Right renal pelvis (tissue), 4 donors: Measurements from ENCODE around the gene SCLY. TPM values are rescaled to one million over a fixed set of nuclear protein-coding genes. Genes with fewer than 3 reads are reported as not detected.

ENCODE experiments used
- DNase-seq, 4 donors: peaks; one replicate each; pipeline ENCODE4 v3.0.0-alpha.2; 2013; ENCODE audit warnings: low read depth in 4 of 4, low spot score in 3 of 4, missing footprints in 1 of 4
- polyA plus RNA-seq, 4 donors: library from polyadenylated mRNA; unstranded; fragments of 120-200 nt; gene quantifications; one replicate each; pipeline ENCODE4 v1.2.1, GENCODE V29; 2013; ENCODE audit not compliant: insufficient read length in 4 of 4

The SCLY gene
- polyA plus RNA-seq, 4 donors, result 25.3 to 30.3 (median 27.5) TPM

GRCh38 chr2:238134393-238134785 lies 73.6 kb downstream of the SCLY start:
- DNase-seq, result no peak

GRCh38 chr2:238135601-238136150 lies 74.9 kb downstream of the SCLY start:
- no peak for DNase-seq

GRCh38 chr2:238136820-238137537 lies 76.2 kb downstream of the SCLY start:
- DNase-seq, result no peak

- DNase-seq, result no peak
These were observed 77.1 kb downstream of the SCLY start for GRCh38 chr2:238137885-238138284.

DNA sequence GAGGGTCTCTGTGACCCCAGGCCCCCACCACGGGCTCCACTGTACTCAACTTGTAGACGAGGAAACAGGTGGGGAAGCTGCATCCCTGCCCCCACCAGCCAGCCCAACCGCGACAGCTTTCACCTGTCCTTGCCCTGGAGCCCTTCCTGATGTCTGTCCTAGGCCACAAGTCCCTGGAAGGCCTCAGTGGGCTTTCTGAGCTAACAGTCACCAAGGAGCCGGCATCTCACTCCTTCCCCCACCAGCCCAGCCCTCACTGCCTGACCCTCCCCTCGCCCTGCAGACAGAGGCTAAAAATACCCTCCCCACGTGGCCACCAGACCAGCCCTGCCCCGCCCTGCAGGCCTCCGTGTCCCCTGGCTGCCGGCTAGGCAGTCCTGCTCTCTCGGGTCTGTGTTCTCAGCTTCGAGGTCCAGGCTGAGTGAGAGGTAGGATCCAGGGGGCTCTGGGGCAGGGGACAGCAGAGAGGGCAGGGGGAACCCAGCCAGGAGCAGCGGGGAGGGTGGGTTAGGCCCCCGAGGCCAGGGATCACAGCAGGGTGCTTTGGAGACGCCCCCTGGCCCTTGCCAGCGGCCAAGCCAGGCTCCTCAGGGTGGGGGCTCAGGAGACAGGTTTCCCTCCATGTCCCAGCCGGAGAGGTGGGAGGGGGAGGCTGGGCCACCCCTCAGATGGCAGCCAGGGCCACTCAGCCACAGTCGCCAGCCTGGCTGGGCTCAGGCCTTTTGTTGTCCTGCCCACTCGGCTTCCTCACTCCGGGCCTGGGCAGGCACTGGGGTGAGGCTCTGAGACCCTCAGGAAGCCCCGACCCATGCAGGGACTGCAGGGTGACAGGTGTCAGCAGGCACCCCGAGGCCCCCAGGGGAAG lies 77.8 kb downstream of the SCLY start, which contains the start of gene KLHL30:
Gene KLHL30, plus strand, starts transcription at position 338 of the 865 bp plus-strand sequence. CDS start 2,087 bp downstream, outside the sequence.
- DNase-seq, result no peak

DNA sequence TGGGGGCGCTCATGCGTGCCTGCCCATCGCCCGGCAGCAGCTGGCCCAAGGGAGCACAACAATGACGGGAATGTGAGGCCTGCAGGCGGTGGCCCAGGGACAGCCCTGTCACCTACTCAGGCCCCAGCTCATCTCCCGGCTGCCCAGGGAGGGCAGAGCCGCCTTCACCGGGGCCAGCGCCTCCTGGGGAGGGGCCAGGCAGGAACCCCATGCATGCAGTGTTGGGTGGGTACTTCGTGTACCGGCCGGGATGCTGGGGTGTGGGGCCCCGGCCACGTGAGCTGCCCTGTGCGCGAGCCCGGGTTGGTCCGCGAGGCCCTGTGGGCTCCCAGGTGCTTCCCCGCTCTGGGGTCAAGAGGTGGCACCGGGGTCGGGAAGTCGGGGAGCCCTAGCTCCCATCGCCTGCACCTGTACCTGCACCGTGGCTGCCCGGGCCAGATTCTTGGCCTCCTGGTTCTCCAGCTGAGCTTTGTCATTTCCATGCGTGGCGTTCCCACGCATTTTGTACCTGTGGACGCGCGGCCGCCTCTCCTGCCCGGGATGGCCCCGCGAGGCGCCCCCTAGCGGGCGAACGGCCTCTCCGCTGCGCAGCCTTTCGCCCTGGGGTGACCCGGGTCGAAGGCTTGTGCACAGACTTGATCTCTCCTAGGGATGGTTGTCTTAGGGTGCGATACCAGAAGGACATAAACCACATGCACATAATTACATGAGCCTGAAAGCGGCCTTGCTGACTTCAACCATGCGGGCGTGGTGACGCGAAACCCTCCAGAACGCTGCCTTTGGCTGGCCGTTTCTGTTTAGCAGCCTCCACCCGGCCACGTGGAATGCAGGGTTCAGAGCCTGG lies 78.6 kb downstream of the SCLY start:
- no peak for DNase-seq

DNA sequence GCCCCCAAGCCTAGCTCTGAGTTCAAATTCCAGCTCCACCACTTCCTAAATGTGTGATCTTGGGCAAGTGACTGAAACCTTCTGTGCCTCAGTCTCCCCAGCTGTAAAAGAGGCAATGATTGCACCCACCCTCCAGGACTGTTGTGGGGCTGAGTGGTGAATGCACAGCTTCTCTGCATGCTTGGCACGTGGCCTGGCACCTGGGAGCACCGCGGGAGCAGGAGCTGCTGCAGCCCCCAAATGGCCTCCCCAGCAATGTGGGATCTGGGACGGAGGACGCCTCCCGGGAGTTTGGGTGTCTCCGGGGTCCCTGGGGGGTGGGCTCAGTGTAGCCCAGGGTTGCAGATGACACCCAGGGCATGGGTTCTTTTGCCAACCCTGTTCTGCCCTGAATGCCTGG lies 79.2 kb downstream of the SCLY start:
- no peak for DNase-seq

- DNase-seq, result no peak
These were observed 80.1 kb downstream of the SCLY start for GRCh38 chr2:238140721-238141540.

DNA sequence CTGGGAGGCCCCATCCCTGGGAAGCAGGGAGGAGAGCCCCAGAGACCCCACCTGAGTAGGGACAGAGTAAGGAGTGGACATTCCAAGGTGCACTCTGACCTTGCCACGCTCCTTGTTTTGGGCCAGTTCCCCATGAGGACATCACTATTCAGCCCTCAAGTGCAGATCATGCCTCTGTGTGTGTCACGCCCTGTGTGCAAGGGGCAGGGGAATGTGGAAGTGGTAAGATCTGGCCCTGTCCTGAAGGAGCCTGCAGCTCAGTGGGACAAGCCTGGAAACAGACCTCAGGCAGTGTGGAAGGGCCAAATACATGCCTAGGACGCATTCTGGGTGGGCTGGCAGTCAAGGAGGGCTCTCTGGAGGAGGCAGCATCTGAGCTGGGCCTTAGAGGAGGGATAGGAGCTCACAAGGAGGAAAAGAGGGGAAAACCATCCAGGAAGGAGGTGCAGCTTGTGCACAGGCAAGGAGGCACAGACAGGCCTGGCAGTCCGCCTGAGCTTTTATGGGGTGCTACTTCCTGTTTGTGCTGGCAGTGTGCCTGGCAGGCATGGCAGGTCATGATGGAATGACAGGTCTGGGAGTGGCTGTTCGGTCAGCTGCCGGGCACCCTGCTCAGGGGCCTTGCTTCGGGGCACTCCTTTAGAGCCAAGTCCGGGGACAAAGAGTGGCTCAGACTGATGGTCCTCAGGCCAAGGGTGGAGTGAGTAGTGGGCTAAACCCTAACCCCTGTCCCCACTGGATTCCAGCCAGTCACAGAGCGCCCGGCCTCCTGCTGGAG lies 80.9 kb downstream of the SCLY start:
- DNase-seq, result no peak

GRCh38 chr2:238142382-238143205 lies 81.8 kb downstream of the SCLY start:
- no peak for DNase-seq

- DNase-seq, result no peak
These were observed 82.6 kb downstream of the SCLY start for GRCh38 chr2:238143239-238143951.

GRCh38 chr2:238144262-238144661 lies 83.5 kb downstream of the SCLY start:
- DNase-seq, result no peak

GRCh38 chr2:238145046-238145445 lies 84.2 kb downstream of the SCLY start:
- DNase-seq, result no peak

DNA sequence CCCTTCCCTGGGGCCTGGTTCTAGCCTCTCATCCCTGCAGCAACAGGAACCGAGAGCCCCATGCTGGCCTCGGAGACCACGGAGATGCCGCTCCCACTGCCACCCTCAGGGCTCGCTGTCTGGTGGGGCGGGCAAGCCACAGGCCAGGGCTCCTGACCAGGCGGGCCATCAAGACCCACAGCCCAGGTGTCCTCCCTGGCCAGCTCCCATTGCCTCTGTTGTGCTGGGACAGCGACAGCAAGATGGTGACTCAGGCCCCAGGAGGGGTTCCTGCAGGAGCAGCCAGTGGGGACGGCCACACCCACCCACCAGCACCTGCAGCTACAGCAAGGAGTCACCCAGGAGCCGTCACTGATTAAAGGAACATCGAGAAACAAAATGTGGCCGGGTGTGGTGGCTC lies 85.0 kb downstream of the SCLY start:
- no peak for DNase-seq

GRCh38 chr2:238146884-238147544 lies 86.2 kb downstream of the SCLY start:
- no peak for DNase-seq

- no peak for DNase-seq
These were observed 88.2 kb downstream of the SCLY start for GRCh38 chr2:238148981-238149380.
